CD14-positive monocyte (primary cell): ENCODE results near the gene HSH2D. TPM values are rescaled to one million over a fixed set of nuclear protein-coding genes. Genes with fewer than 3 reads are reported as not detected.
A peak's percentile ranks its signal among the peaks of the same experiment; 100 is the strongest.

ENCODE experiments used
- DNase-seq, 3 donors: peaks; one replicate each; pipeline ENCODE4 v3.0.0-alpha.2; 2011 to 2022
- H2AFZ ChIP-seq: 2 replicates; pipeline ENCODE4 v1.6.0; 2012; ENCODE audit warnings: mild to moderate bottlenecking, low read depth, low read length, inconsistent platforms; ENCODE audit not compliant: insufficient read depth, poor library complexity, severe bottlenecking
- H3K27ac ChIP-seq, 2 donors: 1 replicate in 1 of 2; 2 replicates in 1 of 2; pipeline ENCODE4 v1.5.1; 2012 to 2013; ENCODE audit warnings: low read length in 2 of 2, control low read depth in 1 of 2, inconsistent platforms in 1 of 2, low read depth in 1 of 2, mild to moderate bottlenecking in 1 of 2
- H3K27me3 ChIP-seq, 2 donors: one replicate each; pipeline versions ENCODE4 v1.6.0 to v1.6.1; 2011 to 2013; ENCODE audit warnings: low read length in 2 of 2; ENCODE audit not compliant: control insufficient read depth in 2 of 2, insufficient read depth in 2 of 2
- H3K36me3 ChIP-seq, 2 donors: replicated peaks in 1 of 2; 1 replicate in 1 of 2; 2 replicates in 1 of 2; pipeline versions ENCODE4 v1.5.1 to v1.6.1; 2012 to 2013; ENCODE audit warnings: low read length in 2 of 2, control low read depth in 1 of 2, inconsistent platforms in 1 of 2, mild to moderate bottlenecking in 1 of 2; ENCODE audit not compliant: insufficient read depth in 2 of 2, control insufficient read depth in 1 of 2
- H3K4me1 ChIP-seq, 2 donors: 1 replicate in 1 of 2; 2 replicates in 1 of 2; pipeline versions ENCODE4 v1.5.1 to v1.6.1; 2012 to 2013; ENCODE audit warnings: low read length in 2 of 2, control low read depth in 1 of 2, inconsistent platforms in 1 of 2, mild to moderate bottlenecking in 1 of 2, moderate library complexity in 1 of 2; ENCODE audit not compliant: insufficient read depth in 2 of 2, control insufficient read depth in 1 of 2
- H3K4me2 ChIP-seq: replicated peaks from 2 replicates; pipeline ENCODE3; 2012; ENCODE audit warnings: low read length, moderate library complexity, mild to moderate bottlenecking; ENCODE audit not compliant: poor library complexity, severe bottlenecking; ENCODE audit errors: extremely low read depth
- H3K4me3 ChIP-seq, 3 experiments: fragments of 200-600 bp in 1 of 3; sonication (generic) in 1 of 3; replicated peaks in 1 of 3; 1 replicate in 2 of 3; 2 replicates in 1 of 3; pipeline ENCODE4 v1.5.1; 2011 to 2013; ENCODE audit warnings: low read length in 3 of 3, mild to moderate bottlenecking in 3 of 3, control low read depth in 2 of 3, low read depth in 2 of 3, inconsistent platforms in 1 of 3, moderate library complexity in 1 of 3
- H3K79me2 ChIP-seq: 2 replicates; pipeline ENCODE4 v1.6.0; 2012; ENCODE audit warnings: mild to moderate bottlenecking, control low read depth, inconsistent platforms, low read length, moderate library complexity; ENCODE audit not compliant: insufficient read depth
- H3K9ac ChIP-seq: 2 replicates; pipeline ENCODE4 v1.6.0; 2017; ENCODE audit warnings: low read length, mild to moderate bottlenecking; ENCODE audit not compliant: insufficient read depth, poor library complexity, severe bottlenecking
- H3K9me3 ChIP-seq, 2 donors: replicated peaks in 1 of 2; 1 replicate in 1 of 2; 2 replicates in 1 of 2; pipeline versions ENCODE4 v1.5.1 to v1.6.1; 2012 to 2013; ENCODE audit warnings: low read length in 2 of 2, control low read depth in 1 of 2; ENCODE audit not compliant: control insufficient read depth in 1 of 2, insufficient read depth in 1 of 2
- H4K20me1 ChIP-seq: 2 replicates; pipeline ENCODE4 v1.6.0; 2012; ENCODE audit warnings: mild to moderate bottlenecking, low read length, control low read depth, moderate library complexity; ENCODE audit not compliant: insufficient read depth
- H3K27ac Mint-ChIP-seq, 7 donors: one replicate each; pipeline ENCODE4 v1.8.0; 2020; ENCODE audit warnings: mild to moderate bottlenecking in 7 of 7, mixed read lengths in 7 of 7, moderate library complexity in 6 of 7, inconsistent platforms in 2 of 7
- H3K27me3 Mint-ChIP-seq, 3 donors: one replicate each; pipeline ENCODE4 v1.8.0; 2021 to 2022; ENCODE audit warnings: low read depth in 3 of 3, mild to moderate bottlenecking in 3 of 3, mixed read lengths in 3 of 3, moderate library complexity in 3 of 3, inconsistent platforms in 1 of 3
- H3K36me3 Mint-ChIP-seq, 2 donors: one replicate each; pipeline ENCODE4 v1.8.0; 2020; ENCODE audit warnings: mixed read lengths in 2 of 2, inconsistent platforms in 1 of 2, mild to moderate bottlenecking in 1 of 2
- H3K4me1 Mint-ChIP-seq: one replicate; pipeline ENCODE4 v1.8.0; 2020; ENCODE audit warnings: mild to moderate bottlenecking, mixed read lengths
- H3K4me3 Mint-ChIP-seq, 2 donors: one replicate each; pipeline ENCODE4 v1.8.0; 2020; ENCODE audit warnings: mild to moderate bottlenecking in 2 of 2, mixed read lengths in 2 of 2, moderate library complexity in 1 of 2
- H3K9me3 Mint-ChIP-seq, 7 donors: one replicate each; pipeline ENCODE4 v1.8.0; 2020 to 2022; ENCODE audit warnings: mixed read lengths in 7 of 7, mild to moderate bottlenecking in 6 of 7, moderate library complexity in 6 of 7, inconsistent platforms in 2 of 7
- CTCF ChIP-seq: fragments of 200-600 bp; IDR thresholded peaks from one replicate; pipeline ENCODE4 v1.8.0; 2022; ENCODE audit warnings: antibody characterized with exemption, mild to moderate bottlenecking
- WGBS: methylation state at CpG from one replicate; pipeline ENCODE4 v1.1.5; 2013; ENCODE audit warnings: missing lambda C conversion rate; ENCODE audit not compliant: insufficient coverage; 5-methylcytosine and 5-hydroxymethylcytosine counted together
- intact Hi-C, 2 donors: fragments of 100-400 bp; cut with micrococcal nuclease; formaldehyde crosslinking; loops; one replicate each; pipeline versions ENCODE4 v1.15.0 to v1.15.1; 2023
- polyA plus RNA-seq, 3 donors: library from polyadenylated mRNA; depleted of rRNA in 1 of 3; unstranded in 2 of 3; stranded (reverse) in 1 of 3; fragments of 300-500 nt in 2 of 3; fragments of >200 nt in 1 of 3; fragmentation: Illumina TruSeq in 2 of 3; gene quantifications; 1 replicate in 2 of 3; 2 replicates in 1 of 3; pipeline ENCODE4 v1.2.3, GENCODE V29; 2012 to 2021

HSH2D gene
- polyA plus RNA-seq, 3 donors: 13.8 to 106 (median 16.7) TPM

GRCh38 chr19:16113727-16114126 lies 29.8 kb upstream of the HSH2D start:
- Mint-ChIP-seq H3K9me3 (peaks cover 0 to 3% (median 0%) of the 10 kb centered on the region in 7 donors), H3K4me3 (peak overlapping the region in 1 of 2 donors; percentile 12), H3K36me3 (peaks cover 15 to 38% of the 10 kb centered on the region in 2 donors), H3K4me1 (peaks cover 56% of the 10 kb centered on the region), H3K27ac (peak overlapping the region in 6 of 7 donors; percentile 18 to 77 (median 70)), H3K27me3 (peaks cover 0 to 2% (median under 1%) of the 10 kb centered on the region in 3 donors)
- no peak overlapping the region for H3K4me2 ChIP-seq
- H2AFZ ChIP-seq: no peak overlapping the region
- H3K9ac ChIP-seq: no peak overlapping the region
- no peak for TF ChIP-seq CTCF
- peak overlapping the region in 1 of 2 donors; percentile 53 for H3K27ac ChIP-seq
- H4K20me1 ChIP-seq: peaks cover 4% of the 10 kb centered on the region
- H3K9me3 ChIP-seq: no peaks in the 10 kb centered on the region
- peaks cover 16 to 19% of the 10 kb centered on the region in 2 donors for H3K36me3 ChIP-seq
- peaks cover 72 to 74% of the 10 kb centered on the region in 2 donors for H3K4me1 ChIP-seq
- DNase-seq: no peak
- peaks cover 64% of the 10 kb centered on the region for H3K79me2 ChIP-seq
- WGBS: 83% methylated on average over 1 of the region's 3 CpGs
- H3K27me3 ChIP-seq: no peaks in the 10 kb centered on the region
- intact Hi-C loops: loop anchor here (5.0 kb wide), 4 partner anchors 34 to 71 kb away; partner anchors contain the start of gene TPM4 (in 2 of the 2)
- H3K4me3 ChIP-seq: no peak overlapping the region

GRCh38 chr19:16115301-16116039 lies 28.0 kb upstream of the HSH2D start:
- Histone ChIP-seq H3K9me3 (no peaks in the 10 kb centered on the region), H3K4me1 (peaks cover 89 to 91% of the 10 kb centered on the region in 2 donors), H4K20me1 (peaks cover 4% of the 10 kb centered on the region), H3K79me2 (peaks cover 70% of the 10 kb centered on the region), H3K4me3 (no peak overlapping the region), H3K9ac (no peak overlapping the region), H3K4me2 (no peak overlapping the region), H3K27ac (peak overlapping the region in 1 of 2 donors; percentile 67), H2AFZ (no peak overlapping the region), H3K36me3 (peaks cover 16 to 19% of the 10 kb centered on the region in 2 donors), H3K27me3 (no peaks in the 10 kb centered on the region)
- peaks cover 0 to 3% (median 0%) of the 10 kb centered on the region in 7 donors for H3K9me3 Mint-ChIP-seq
- peaks cover 0 to 5% (median 2%) of the 10 kb centered on the region in 3 donors for H3K27me3 Mint-ChIP-seq
- peak overlapping the region in 4 of 7 donors; percentile 37 to 96 (median 77) for H3K27ac Mint-ChIP-seq
- intact Hi-C loops: loop anchor here in 1 of 2 donors (5.0 kb wide), 1 partner anchor 53 kb away; no protein-coding TSS in a partner anchor
- WGBS: 98% methylated on average over 9 of the region's 9 CpGs
- TF ChIP-seq CTCF: no peak
- H3K4me1 Mint-ChIP-seq: peaks cover 74% of the 10 kb centered on the region
- DNase-seq: no peak
- H3K36me3 Mint-ChIP-seq: peaks cover 17 to 48% of the 10 kb centered on the region in 2 donors
- no peak overlapping the region for H3K4me3 Mint-ChIP-seq
